H1 (cell line): Measurements from ENCODE around the gene PCDHA1. TPM values are rescaled to one million over a fixed set of nuclear protein-coding genes. Genes with fewer than 3 reads are reported as not detected.

ENCODE experiments used
- CTBP2 ChIP-seq: IDR thresholded peaks from 2 replicates; pipeline ENCODE4 v1.7.0; 2011; ENCODE audit warnings: borderline replicate concordance, mild to moderate bottlenecking, moderate library complexity, mixed read lengths, low read length; ENCODE audit not compliant: insufficient read depth, insufficient read length
- CTCF ChIP-seq, 3 experiments: IDR thresholded peaks; 1 replicate in 2 of 3; 2 replicates in 1 of 3; pipeline versions ENCODE4 v1.5.1 to v1.6.1; 2011; ENCODE audit warnings: low read length in 3 of 3, mild to moderate bottlenecking in 3 of 3, inconsistent platforms in 2 of 3, low read depth in 1 of 3, moderate library complexity in 1 of 3; ENCODE audit not compliant: insufficient read depth in 1 of 3; ENCODE audit errors: control extremely low read depth in 1 of 3
- JUN ChIP-seq: IDR thresholded peaks from 2 replicates; pipeline ENCODE4 v1.6.1; 2011; ENCODE audit warnings: low read depth, mild to moderate bottlenecking, improper control_type of control experiment, low read length
- MAFK ChIP-seq: IDR thresholded peaks from 2 replicates; pipeline ENCODE4 v1.6.1; 2012; ENCODE audit warnings: low read depth, mild to moderate bottlenecking, improper control_type of control experiment, low read length
- RFX5 ChIP-seq: IDR thresholded peaks from 2 replicates; pipeline ENCODE4 v1.6.1; 2011; ENCODE audit warnings: low read depth, low read length, improper control_type of control experiment, borderline replicate concordance
- SAP30 ChIP-seq: fragments of 300-600 bp; sonication (generic); IDR thresholded peaks from 2 replicates; pipeline ENCODE4 v1.7.1; 2012; ENCODE audit warnings: low read length, moderate library complexity, mild to moderate bottlenecking, inconsistent platforms; ENCODE audit not compliant: insufficient read depth, insufficient replicate concordance
- polyA plus RNA-seq, 7 experiments: library from polyadenylated mRNA; depleted of rRNA in 3 of 7; stranded (reverse) in 5 of 7; unstranded in 2 of 7; fragments of >200 nt in 5 of 7; fragments of 200-250 nt in 2 of 7; gene quantifications; 1 replicate in 5 of 7; 2 replicates in 1 of 7; 4 replicates in 1 of 7; pipeline versions ENCODE4 v1.2.1 to v1.2.3, GENCODE V29; 2011 to 2013; ENCODE audit warnings: missing spikeins in 2 of 7, mixed read lengths in 2 of 7
- total RNA-seq: library from RNA; stranded (reverse); fragmentation: NEBNext Ultra II Directional; extraction: Animal tissue kit (Norgen Biotek cat#: 25700); gene quantifications from 2 replicates; pipeline ENCODE4 v1.2.1, GENCODE V29; 2021

Gene PCDHA1
- total and polyA plus RNA-seq, 2 of the 8 experiments (the other 6 are each of a cell fraction or from before 2014, with no cell fraction given): 0.23 to 0.50 TPM

DNA sequence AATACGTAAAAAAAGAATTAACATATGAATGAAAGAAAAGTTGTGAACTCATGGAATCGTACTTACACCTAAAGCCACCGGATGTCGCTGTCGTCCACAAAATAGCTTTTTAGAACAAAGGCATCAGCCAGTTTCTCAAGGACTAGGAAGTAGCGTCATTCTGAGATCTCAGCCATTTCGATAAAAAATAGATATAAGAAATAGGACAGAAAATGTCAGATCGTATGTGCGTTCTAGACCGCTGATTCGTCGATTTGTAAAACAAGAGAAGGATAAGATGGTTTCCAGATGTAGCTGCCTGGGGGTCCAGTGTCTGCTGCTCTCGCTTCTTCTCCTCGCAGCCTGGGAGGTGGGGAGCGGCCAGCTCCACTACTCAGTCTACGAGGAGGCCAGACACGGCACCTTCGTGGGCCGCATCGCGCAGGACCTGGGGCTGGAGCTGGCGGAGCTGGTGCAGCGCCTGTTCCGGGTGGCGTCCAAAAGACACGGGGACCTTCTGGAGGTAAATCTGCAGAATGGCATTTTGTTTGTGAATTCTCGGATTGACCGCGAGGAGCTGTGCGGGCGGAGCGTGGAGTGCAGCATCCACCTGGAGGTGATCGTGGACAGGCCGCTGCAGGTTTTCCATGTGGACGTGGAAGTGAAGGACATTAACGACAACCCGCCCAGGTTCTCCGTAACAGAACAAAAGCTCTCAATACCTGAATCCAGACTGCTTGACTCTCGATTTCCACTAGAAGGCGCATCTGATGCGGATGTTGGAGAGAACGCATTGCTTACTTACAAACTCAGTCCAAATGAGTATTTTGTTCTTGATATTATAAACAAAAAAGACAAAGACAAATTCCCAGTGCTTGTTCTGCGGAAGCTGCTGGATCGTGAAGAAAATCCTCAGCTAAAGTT lies 70.1 kb downstream of the PCDHA1 start, which contains the start of gene PCDHA10 (continued):
- TF ChIP-seq CTCF (IDR thresholded peaks at IDR 0.05; ENCODE audit: control extremely low read depth in 1 of 3, insufficient read depth in 1 of 3, low read depth in 1 of 3, low read length in 3 of 3) (peak in 2 of 3 experiments; percentile 40 to 47; a peak in 3 of 4 replicates), JUN (no peak), MAFK (no peak), RFX5 (no peak), SAP30 (no peak), CTBP2 (no peak)
